Measurements from ENCODE around the gene SREBF2. TPM values are rescaled to one million over a fixed set of nuclear protein-coding genes. Genes with fewer than 3 reads are reported as not detected.

Gene SREBF2
- total RNA-seq = 100 to 1,000 TPM in 1 of 2 donors, 10 to 100 TPM in 1; 68.1 to 155 TPM
- polyA plus RNA-seq = 10 to 100 TPM; 70.6 to 81.2 TPM
- long read RNA-seq, donor 1, full-length matches to known transcripts = 3 of 45 reads
- long read RNA-seq, donor 1, partial matches to known transcripts = 42 of 45 reads
- long read RNA-seq, donor 1, other reads (novel, unspliced or antisense) = 0 of 45 reads
- long read RNA-seq, donor 2, partial matches to known transcripts = 26 of 26 reads
- long read RNA-seq, donor 2, other reads (novel, unspliced or antisense) = 0 of 26 reads
- long read RNA-seq, donor 3, full-length matches to known transcripts = 2 of 20 reads
- long read RNA-seq, donor 3, partial matches to known transcripts = 18 of 20 reads
- long read RNA-seq, donor 3, other reads (novel, unspliced or antisense) = 0 of 20 reads
- long read RNA-seq, donor 4, partial matches to known transcripts = 31 of 31 reads
- long read RNA-seq, donor 4, other reads (novel, unspliced or antisense) = 0 of 31 reads
- long read RNA-seq, donor 5, full-length matches to known transcripts = 4 of 80 reads
- long read RNA-seq, donor 5, partial matches to known transcripts = 76 of 80 reads
- long read RNA-seq, donor 5, other reads (novel, unspliced or antisense) = 0 of 80 reads

DNA sequence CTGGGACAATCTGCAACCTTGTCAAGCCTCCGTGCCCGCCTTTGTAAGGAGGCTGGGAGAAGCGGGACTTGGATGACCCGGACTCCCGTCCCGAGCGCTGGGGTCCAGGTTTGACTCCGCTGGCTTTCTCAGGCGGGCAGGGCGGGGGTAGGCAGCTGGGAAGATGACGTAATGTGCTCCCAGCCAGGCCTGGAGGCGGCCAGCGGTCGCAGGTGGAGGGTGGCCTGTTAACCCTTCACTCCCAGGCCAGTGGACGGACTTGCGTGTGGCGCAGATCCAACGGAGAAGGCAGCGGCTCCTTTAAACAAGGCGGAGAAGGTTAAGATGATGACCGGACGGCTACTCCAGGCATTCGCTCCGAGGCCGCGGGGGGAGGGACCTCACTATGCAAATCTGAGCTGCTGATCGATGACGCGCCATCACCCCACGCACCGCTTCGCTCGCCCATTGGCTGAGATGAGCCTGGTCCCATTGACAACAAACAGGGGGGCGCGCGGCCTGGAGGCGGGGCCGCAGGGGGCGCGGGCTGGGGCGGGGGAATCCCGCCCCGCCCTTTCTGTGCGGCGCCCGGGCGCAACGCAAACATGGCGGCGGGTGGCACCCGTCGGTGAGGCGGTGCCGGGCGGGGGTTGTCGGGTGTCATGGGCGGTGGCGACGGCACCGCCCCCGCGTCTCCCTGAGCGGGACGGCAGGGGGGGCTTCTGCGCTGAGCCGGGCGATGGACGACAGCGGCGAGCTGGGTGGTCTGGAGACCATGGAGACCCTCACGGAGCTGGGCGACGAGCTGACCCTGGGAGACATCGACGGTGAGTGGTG lies at the start of gene SREBF2:
TSS of gene SREBF2 (plus strand) at position 553 of the 816 bp plus-strand sequence. CDS start at position 719, 166 bp downstream.
- Histone ChIP-seq H3K27ac (ENCODE audit: low read depth in 1 of 2, low read length in 1 of 2) (peak within 1 kb of the TSS; percentile 96 to 98), H3K36me3 (ENCODE audit: control insufficient read depth in 4 of 4, insufficient read depth in 4 of 4, low read length in 4 of 4) (peaks cover 0 to 7% (median 3%) of the 10 kb centered on the region in 4 donors), H3K4me1 (ENCODE audit: control insufficient read depth in 5 of 5, insufficient read depth in 5 of 5, low read length in 5 of 5) (peaks cover 0 to 17% (median 0%) of the 10 kb centered on the region in 5 donors), H3K9me3 (ENCODE audit: control insufficient read depth in 4 of 4, insufficient read depth in 3 of 4, low read length in 3 of 4) (no peaks in the 10 kb centered on the region), H3K4me3 (peak within 1 kb of the TSS; percentile 80), H3K27me3 (ENCODE audit: control insufficient read depth in 3 of 3, insufficient read depth in 3 of 3, low read length in 2 of 3) (no peaks in the 10 kb centered on the region), H3K9ac (ENCODE audit: insufficient read depth in 1 of 2, low read length in 2 of 2) (peak within 1 kb of the TSS; percentile 11 to 91)
- DNase-seq (peak; percentile 100), ATAC-seq (ENCODE audit: insufficient read depth, low FRiP score) (peak; percentile 96)
- TF ChIP-seq CTCF (IDR thresholded peaks at IDR 0.05; ENCODE audit: control extremely low read depth, extremely low read depth) = no peak
- 1% methylated on average over 63 to 75 of the region's 75 CpGs for WGBS, 2 donors

- no peak for ATAC-seq (ENCODE audit: insufficient read depth, low FRiP score)
- H3K9ac ChIP-seq (ENCODE audit: insufficient read depth in 1 of 2, low read length in 2 of 2) = no peak overlapping the region
- no peak for TF ChIP-seq CTCF (IDR thresholded peaks at IDR 0.05; ENCODE audit: control extremely low read depth, extremely low read depth)
- H3K27me3 ChIP-seq (ENCODE audit: control insufficient read depth in 3 of 3, insufficient read depth in 3 of 3, low read length in 2 of 3) = no peaks in the 10 kb centered on the region
- no peak overlapping the region for H3K4me3 ChIP-seq
- no peak overlapping the region for H3K27ac ChIP-seq (ENCODE audit: low read depth in 1 of 2, low read length in 1 of 2)
- no peaks in the 10 kb centered on the region for H3K9me3 ChIP-seq (ENCODE audit: control insufficient read depth in 4 of 4, insufficient read depth in 3 of 4, low read length in 3 of 4)
- H3K36me3 ChIP-seq (ENCODE audit: control insufficient read depth in 4 of 4, insufficient read depth in 4 of 4, low read length in 4 of 4) = peaks cover 0 to 2% (median 0%) of the 10 kb centered on the region in 4 donors
- H3K4me1 ChIP-seq (ENCODE audit: control insufficient read depth in 5 of 5, insufficient read depth in 5 of 5, low read length in 5 of 5) = no peaks in the 10 kb centered on the region
- DNase-seq = no peak
- 77 to 79% methylated on average over 2 of the region's 2 CpGs for WGBS, 2 donors
Observed at GRCh38 chr22:41787331-41787730, 45.6 kb upstream of the SREBF2 start.

- no peak for TF ChIP-seq CTCF (IDR thresholded peaks at IDR 0.05; ENCODE audit: control extremely low read depth, extremely low read depth)
- H3K27ac ChIP-seq (ENCODE audit: low read depth in 1 of 2, low read length in 1 of 2) = no peak overlapping the region
- H3K4me3 ChIP-seq = no peak overlapping the region
- H3K4me1 ChIP-seq (ENCODE audit: control insufficient read depth in 5 of 5, insufficient read depth in 5 of 5, low read length in 5 of 5) = peaks cover 0 to 1% (median 0%) of the 10 kb centered on the region in 5 donors
- ATAC-seq (ENCODE audit: insufficient read depth, low FRiP score) (no peak), DNase-seq (no peak)
- H3K9me3 ChIP-seq (ENCODE audit: control insufficient read depth in 4 of 4, insufficient read depth in 3 of 4, low read length in 3 of 4) = no peaks in the 10 kb centered on the region
- H3K36me3 ChIP-seq (ENCODE audit: control insufficient read depth in 4 of 4, insufficient read depth in 4 of 4, low read length in 4 of 4) = peaks cover 0 to 4% (median 0%) of the 10 kb centered on the region in 4 donors
- no peak overlapping the region for H3K9ac ChIP-seq (ENCODE audit: insufficient read depth in 1 of 2, low read length in 2 of 2)
- WGBS, 2 donors = 97 to 100% methylated on average over 3 of the region's 3 CpGs
- H3K27me3 ChIP-seq (ENCODE audit: control insufficient read depth in 3 of 3, insufficient read depth in 3 of 3, low read length in 2 of 3) = no peaks in the 10 kb centered on the region
Observed at GRCh38 chr22:41793871-41794270, 39.0 kb upstream of the SREBF2 start.
